H1 (cell line): Measurements from ENCODE around the gene MAPK11. TPM values are rescaled to one million over a fixed set of nuclear protein-coding genes. Genes with fewer than 3 reads are reported as not detected.

ENCODE experiments used
- CTCF ChIA-PET: fragments of 300-600 bp; sonication (Branson Sonifier 250); formaldehyde crosslinking; loops from one replicate; lab custom pipeline; 2021; ENCODE audit not compliant: partially characterized antibody; lab: Charles Lee
- POLR2A ChIA-PET: fragments of 300-600 bp; sonication (Branson Sonifier 250); formaldehyde crosslinking; loops from one replicate; lab custom pipeline; 2021; ENCODE audit warnings: inconsistent platforms; ENCODE audit not compliant: partially characterized antibody; lab: Charles Lee
- DNase-seq, 2 experiments: peaks; one replicate each; pipeline versions ENCODE4 v3.0.0 to v3.0.0-alpha.2; 2010 to 2022; ENCODE audit warnings: low spot score in 2 of 2, low read depth in 1 of 2, mixed read lengths in 1 of 2
- FAIRE-seq: peaks from 2 replicates; lab custom pipeline; 2011; peaks lifted over from hg19 to GRCh38; lab: Jason Lieb, UNC
- H2AFZ ChIP-seq: 2 replicates; pipeline ENCODE4 v1.8.1; 2012; ENCODE audit warnings: low read length, inconsistent platforms
- H2AK5ac ChIP-seq: 2 replicates; pipeline ENCODE4 v1.6.1; 2013; ENCODE audit warnings: low read depth, low read length
- H2BK120ac ChIP-seq: replicated peaks from 2 replicates; pipeline ENCODE3; 2013; ENCODE audit warnings: low read depth, low read length, inconsistent platforms
- H2BK12ac ChIP-seq: 2 replicates; pipeline ENCODE4 v1.6.1; 2013; ENCODE audit warnings: low read depth, low read length
- H2BK15ac ChIP-seq: 2 replicates; pipeline ENCODE4 v1.6.1; 2013; ENCODE audit warnings: low read length
- H2BK20ac ChIP-seq: 2 replicates; pipeline ENCODE4 v1.6.1; 2013; ENCODE audit warnings: low read length
- H2BK5ac ChIP-seq: 2 replicates; pipeline ENCODE4 v1.6.1; 2013; ENCODE audit warnings: low read depth, low read length
- H3K14ac ChIP-seq: 2 replicates; pipeline ENCODE4 v1.6.1; 2013; ENCODE audit warnings: inconsistent platforms; ENCODE audit not compliant: insufficient read length
- H3K18ac ChIP-seq: 2 replicates; pipeline ENCODE4 v1.6.1; 2013; ENCODE audit warnings: low read length; ENCODE audit errors: extremely low read depth
- H3K23ac ChIP-seq: 2 replicates; pipeline ENCODE4 v1.6.1; 2013; ENCODE audit warnings: inconsistent platforms; ENCODE audit not compliant: insufficient read length
- H3K23me2 ChIP-seq: 2 replicates; pipeline ENCODE4 v1.6.1; 2013; ENCODE audit warnings: low read depth, low read length
- H3K27ac ChIP-seq: 2 replicates; pipeline ENCODE4 v1.6.1; 2011; ENCODE audit warnings: low read depth, low read length, inconsistent platforms
- H3K27me3 ChIP-seq, 4 experiments: replicated peaks in 1 of 4; 1 replicate in 1 of 4; 2 replicates in 3 of 4; pipeline versions ENCODE4 v1.6.1 to v1.8.1; 2011 to 2013; ENCODE audit warnings: low read length in 3 of 4, mild to moderate bottlenecking in 3 of 4, inconsistent platforms in 2 of 4, mixed read lengths in 2 of 4, moderate library complexity in 1 of 4; ENCODE audit not compliant: control insufficient read depth in 3 of 4, insufficient read depth in 3 of 4; ENCODE audit errors: extremely low read depth in 1 of 4
- H3K36me3 ChIP-seq, 4 experiments: 2 replicates each; pipeline versions ENCODE4 v1.6.1 to v1.8.1; 2011 to 2013; ENCODE audit warnings: mild to moderate bottlenecking in 4 of 4, low read length in 3 of 4, moderate library complexity in 2 of 4, control low read depth in 1 of 4, inconsistent platforms in 1 of 4; ENCODE audit not compliant: insufficient read depth in 4 of 4, control insufficient read depth in 2 of 4
- H3K4ac ChIP-seq: replicated peaks from 2 replicates; pipeline ENCODE3; 2013; ENCODE audit warnings: low read length, low read depth, mixed read lengths, inconsistent platforms; ENCODE audit not compliant: insufficient read length
- H3K4me1 ChIP-seq, 4 experiments: replicated peaks in 1 of 4; 1 replicate in 1 of 4; 2 replicates in 3 of 4; pipeline versions ENCODE4 v1.6.1 to v1.8.1; 2011 to 2013; ENCODE audit warnings: low read length in 3 of 4, inconsistent platforms in 2 of 4, mixed read lengths in 1 of 4; ENCODE audit not compliant: insufficient read depth in 4 of 4, control insufficient read depth in 3 of 4
- H3K4me2 ChIP-seq, 2 experiments: 2 replicates each; pipeline versions ENCODE4 v1.6.1 to v1.8.1; 2011 to 2013; ENCODE audit warnings: low read depth in 2 of 2, low read length in 2 of 2, control low read depth in 1 of 2, inconsistent platforms in 1 of 2, mild to moderate bottlenecking in 1 of 2; ENCODE audit not compliant: insufficient read depth in 1 of 2
- H3K4me3 ChIP-seq, 4 experiments: fragments of 200-600, 300-600 bp in 1 of 4; sonication (generic), shearing (Covaris generic), sonication (Bioruptor Twin) in 1 of 4; 2 replicates each; pipeline versions ENCODE4 v1.5.1 to v1.8.1; 2011 to 2016; ENCODE audit warnings: low read length in 4 of 4, low read depth in 3 of 4, control low read depth in 2 of 4, inconsistent platforms in 2 of 4, mild to moderate bottlenecking in 2 of 4, mixed read lengths in 1 of 4, moderate library complexity in 1 of 4; ENCODE audit not compliant: insufficient read depth in 2 of 4; ENCODE audit errors: extremely low read depth in 1 of 4
- H3K56ac ChIP-seq: replicated peaks from 2 replicates; pipeline ENCODE3; 2013; ENCODE audit warnings: low read depth, mild to moderate bottlenecking, mixed read lengths, low read length, inconsistent platforms; ENCODE audit not compliant: insufficient read length
- H3K79me1 ChIP-seq: 2 replicates; pipeline ENCODE4 v1.6.1; 2013; ENCODE audit warnings: low read depth, low read length, control low read depth
- H3K79me2 ChIP-seq, 2 experiments: 2 replicates each; pipeline versions ENCODE4 v1.6.1 to v1.8.1; 2012 to 2013; ENCODE audit warnings: low read length in 2 of 2, mild to moderate bottlenecking in 2 of 2, inconsistent platforms in 1 of 2; ENCODE audit not compliant: insufficient read depth in 2 of 2, control insufficient read depth in 1 of 2
- H3K9ac ChIP-seq, 4 experiments: replicated peaks in 1 of 4; 1 replicate in 1 of 4; 2 replicates in 3 of 4; pipeline versions ENCODE4 v1.6.1 to v1.8.1; 2011 to 2013; ENCODE audit warnings: low read depth in 3 of 4, low read length in 3 of 4, control low read depth in 2 of 4, mild to moderate bottlenecking in 2 of 4, moderate library complexity in 2 of 4, inconsistent platforms in 1 of 4; ENCODE audit errors: extremely low read depth in 1 of 4
- H3K9me3 ChIP-seq, 2 experiments: 2 replicates each; pipeline versions ENCODE4 v1.6.1 to v1.8.1; 2012 to 2013; ENCODE audit warnings: mild to moderate bottlenecking in 2 of 2, moderate library complexity in 2 of 2, control low read depth in 1 of 2, inconsistent platforms in 1 of 2, low read depth in 1 of 2, low read length in 1 of 2, mixed read lengths in 1 of 2; ENCODE audit not compliant: insufficient read depth in 2 of 2
- H4K20me1 ChIP-seq, 2 experiments: replicated peaks in 1 of 2; 2 replicates each; pipeline versions ENCODE3 to v1.8.1; 2011 to 2013; ENCODE audit warnings: inconsistent platforms in 2 of 2, low read length in 2 of 2, mild to moderate bottlenecking in 1 of 2; ENCODE audit not compliant: insufficient read depth in 2 of 2, control insufficient read depth in 1 of 2
- H4K5ac ChIP-seq: 2 replicates; pipeline ENCODE4 v1.6.1; 2013; ENCODE audit warnings: low read length, low read depth, mixed read lengths, inconsistent platforms; ENCODE audit not compliant: insufficient read length
- H4K8ac ChIP-seq: 2 replicates; pipeline ENCODE4 v1.8.0; 2013; ENCODE audit warnings: mild to moderate bottlenecking, moderate library complexity, low read length, inconsistent platforms; ENCODE audit not compliant: insufficient read depth; ENCODE audit errors: extremely low read depth
- H4K91ac ChIP-seq: replicated peaks from 2 replicates; pipeline ENCODE3; 2013; ENCODE audit warnings: low read length, mixed read lengths, inconsistent platforms; ENCODE audit not compliant: insufficient read length
- CBX5 ChIP-seq: fragments of 300-800, 300-1000 bp; sonication (generic); IDR thresholded peaks from 2 replicates; pipeline ENCODE4 v1.7.1; 2016; ENCODE audit warnings: antibody characterized with exemption, low read length, low read depth
- GABPA ChIP-seq: IDR thresholded peaks from 2 replicates; pipeline ENCODE4 v1.6.1; 2011; ENCODE audit warnings: mild to moderate bottlenecking, low read length, moderate library complexity, borderline replicate concordance; ENCODE audit not compliant: insufficient read depth
- HDAC2 ChIP-seq, 2 experiments: fragments of 300-600 bp in 1 of 2; sonication (generic) in 1 of 2; IDR thresholded peaks; 2 replicates each; pipeline ENCODE4 v1.6.1; 2011 to 2012; ENCODE audit warnings: low read depth in 2 of 2, low read length in 2 of 2, mild to moderate bottlenecking in 2 of 2, moderate library complexity in 2 of 2, borderline replicate concordance in 1 of 2, inconsistent platforms in 1 of 2
- MAFK ChIP-seq: IDR thresholded peaks from 2 replicates; pipeline ENCODE4 v1.6.1; 2012; ENCODE audit warnings: low read depth, mild to moderate bottlenecking, improper control_type of control experiment, low read length
- RNF2 ChIP-seq: fragments of 200-900, 300-1000 bp; sonication (generic); IDR thresholded peaks from 2 replicates; pipeline ENCODE4 v1.7.1; 2016; ENCODE audit warnings: borderline replicate concordance, low read depth, mild to moderate bottlenecking, antibody characterized with exemption, low read length; ENCODE audit not compliant: poor library complexity, severe bottlenecking; ENCODE audit errors: missing control alignments
- SP2 ChIP-seq: IDR thresholded peaks from 2 replicates; pipeline ENCODE4 v1.6.1; 2012; ENCODE audit warnings: mild to moderate bottlenecking, low read length, inconsistent platforms
- WGBS, 2 experiments: shearing (Covaris generic) in 1 of 2; methylation state at CpG; one replicate each; pipeline versions ENCODE4 v1.1.6 to v1.1.7; 2013 to 2015; ENCODE audit warnings: low lambda C conversion rate in 2 of 2, mixed read lengths in 2 of 2, inconsistent platforms in 1 of 2, low coverage in 1 of 2, missing lambda C conversion rate in 1 of 2; ENCODE audit not compliant: insufficient replicate concordance in 2 of 2, insufficient coverage in 1 of 2, insufficient read length in 1 of 2; ENCODE audit errors: extremely low coverage in 1 of 2, missing lambda C conversion rate in 1 of 2; 5-methylcytosine and 5-hydroxymethylcytosine counted together
- polyA plus RNA-seq, 7 experiments: library from polyadenylated mRNA; depleted of rRNA in 3 of 7; stranded (reverse) in 5 of 7; unstranded in 2 of 7; fragments of >200 nt in 5 of 7; fragments of 200-250 nt in 2 of 7; gene quantifications; 1 replicate in 5 of 7; 2 replicates in 1 of 7; 4 replicates in 1 of 7; pipeline versions ENCODE4 v1.2.1 to v1.2.3, GENCODE V29; 2011 to 2013; ENCODE audit warnings: missing spikeins in 2 of 7, mixed read lengths in 2 of 7
- total RNA-seq: library from RNA; stranded (reverse); fragmentation: NEBNext Ultra II Directional; extraction: Animal tissue kit (Norgen Biotek cat#: 25700); gene quantifications from 2 replicates; pipeline ENCODE4 v1.2.1, GENCODE V29; 2021

MAPK11 gene
- total and polyA plus RNA-seq, 2 of the 8 experiments (the other 6 are each of a cell fraction or from before 2014, with no cell fraction given): 0.70 to 1.5 TPM

GRCh38 chr22:50258361-50259292 lies 11.6 kb downstream of the MAPK11 start:
- Histone ChIP-seq H2AFZ (no peak overlapping the region), H3K4me1 (peaks cover 0 to 20% (median 10%) of the 10 kb centered on the region in 4 experiments; a peak in 6 of 7 replicates), H3K56ac (no peak overlapping the region), H4K5ac (no peak overlapping the region), H3K18ac (no peak overlapping the region), H3K9me3 (no peaks in the 10 kb centered on the region), H2BK120ac (no peak overlapping the region), H4K8ac (no peak overlapping the region), H3K79me2 (no peaks in the 10 kb centered on the region), H3K4ac (no peak overlapping the region), H2BK20ac (no peak overlapping the region), H3K23me2 (peaks cover 6% of the 10 kb centered on the region; the same call in 1 of the 2 replicates), H3K23ac (no peak overlapping the region), H2BK12ac (0 out of 2 replicates have a peak overlapping the region, but pooled peaks have one; percentile 9), H3K4me2 (no peak overlapping the region), H2BK15ac (no peak overlapping the region; the same call in 1 of the 2 replicates), H3K36me3 (no peaks in the 10 kb centered on the region), H4K20me1 (peaks cover 5 to 12% of the 10 kb centered on the region in 2 experiments), H3K79me1 (no peaks in the 10 kb centered on the region), H4K91ac (peak overlapping the region; percentile 40), H3K9ac (no peak overlapping the region), H3K27ac (no peak overlapping the region), H2AK5ac (no peak overlapping the region), H3K4me3 (no peak overlapping the region), H3K14ac (no peak overlapping the region), H2BK5ac (no peak overlapping the region), H3K27me3 (peaks cover 1 to 22% (median 16%) of the 10 kb centered on the region in 4 experiments; a peak in 6 of 7 replicates)
- FAIRE-seq (no peak), DNase-seq (no peak)
- no peak for TF ChIP-seq GABPA
- no peak for TF ChIP-seq CBX5
- no peak for TF ChIP-seq SP2
- no peak for TF ChIP-seq HDAC2 (IDR thresholded peaks at IDR 0.05; ENCODE audit: borderline replicate concordance in 1 of 2, low read depth in 2 of 2, low read length in 2 of 2)
- TF ChIP-seq MAFK: peak; percentile 49; the same call in 1 of the 2 replicates
- no peak for TF ChIP-seq RNF2
- ChIA-PET CTCF (interaction anchor here (0.7 to 1.0 kb wide), 2 partner anchors 15 to 18 kb away, joined by 3 to 4 read pairs; no protein-coding TSS in a partner anchor), POLR2A (interaction anchor here (0.8 kb wide), 1 partner anchor 8 kb away, joined by 3 read pairs; the partner anchor contains the start of gene HDAC10)
- 95% methylated on average over 22 of the region's 24 CpGs; no CpG with 5 or more reads in 1 of the 2 experiments for WGBS, 2 experiments
